HG02943 (cell line): ENCODE results near the gene NRXN2.

Experiments used
- ATAC-seq: cut with Tn5 transposase; IDR thresholded peaks from one replicate; pipeline ENCODE4 v1.9.1; 2021; ENCODE audit warnings: mild to moderate bottlenecking, low read depth, moderate library complexity; ENCODE audit not compliant: unreplicated experiment

Gene NRXN2

DNA sequence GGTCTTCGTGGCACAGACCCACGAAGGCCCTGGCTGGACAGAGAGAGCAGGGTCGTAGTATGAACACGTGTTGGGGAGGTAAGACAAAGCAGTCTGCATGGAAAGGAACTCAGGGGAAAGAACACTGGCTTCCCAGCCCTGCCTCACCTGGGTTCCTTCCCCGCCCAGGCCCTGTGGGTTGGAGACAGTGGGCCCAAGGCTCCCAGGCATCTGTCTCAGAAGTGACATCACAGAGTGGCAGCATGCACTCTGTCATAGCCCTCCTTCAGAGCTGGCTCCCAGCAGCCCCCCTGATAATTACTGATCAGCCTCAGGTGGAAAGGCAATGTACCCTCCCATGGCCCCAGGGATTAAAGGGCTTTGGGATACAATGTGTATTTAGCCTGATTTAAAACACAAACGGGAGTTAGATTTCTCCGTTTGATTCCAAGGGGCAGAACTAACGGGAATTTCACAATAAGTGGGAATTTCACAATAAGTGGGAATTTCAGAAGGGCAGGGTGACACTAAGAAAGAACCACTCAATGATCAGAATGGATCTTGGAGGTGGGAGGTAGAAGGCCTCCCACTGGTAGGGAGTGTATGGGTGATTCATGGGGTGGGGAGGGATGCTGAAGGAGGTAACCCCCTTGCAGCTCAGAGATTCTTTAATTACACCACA is 66.9 kb downstream of the NRXN2 start:
- no peak for ATAC-seq

DNA sequence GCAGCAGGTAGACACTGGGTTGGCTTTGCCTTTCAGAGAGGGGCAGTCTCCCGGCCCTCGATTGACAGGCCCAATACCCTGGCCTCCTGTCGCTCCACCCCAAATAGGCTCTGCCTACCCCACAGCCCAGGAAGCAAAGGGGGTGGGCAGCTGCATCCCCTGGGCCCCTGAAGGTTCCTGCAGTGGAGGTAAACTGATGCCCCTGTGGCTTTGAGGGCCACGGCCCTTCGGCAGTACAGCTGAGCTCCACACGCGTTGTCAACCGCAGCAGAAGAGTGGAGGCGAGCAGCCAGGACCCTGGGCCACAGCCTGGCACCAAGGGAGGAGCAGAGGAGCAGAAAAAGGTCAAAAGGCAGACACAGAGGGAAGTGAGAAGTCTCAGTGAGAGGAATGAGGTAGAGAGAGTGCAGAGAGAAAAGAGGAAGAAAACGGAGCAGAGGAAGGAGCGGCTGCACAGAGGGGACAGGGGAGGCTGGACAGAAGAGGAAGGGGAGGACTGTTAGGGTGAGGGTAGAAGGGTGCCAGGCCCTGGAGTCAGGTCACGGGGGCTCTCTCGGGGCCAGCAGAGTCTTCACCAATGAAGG is 67.9 kb downstream of the NRXN2 start:
- ATAC-seq: no peak

DNA sequence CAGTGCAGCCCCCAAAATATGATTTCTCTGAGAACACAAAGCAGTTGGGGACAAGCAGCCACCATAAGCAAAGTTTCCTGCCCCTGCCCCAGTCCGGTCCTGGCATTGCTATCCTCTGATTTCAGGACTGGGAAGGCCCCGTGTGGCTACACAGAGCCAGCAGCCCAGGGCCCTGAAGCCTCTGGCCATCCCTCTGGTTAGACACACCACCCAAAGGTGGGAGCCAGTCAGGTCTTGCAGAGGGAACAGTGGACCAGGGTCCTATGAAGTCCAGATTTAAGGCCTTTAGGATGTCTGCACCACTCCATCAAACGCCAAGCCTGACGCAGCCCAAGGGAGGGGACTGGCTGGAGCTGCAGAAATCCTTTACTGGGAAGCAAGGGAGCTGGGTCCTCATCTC is 68.6 kb downstream of the NRXN2 start:
- no peak for ATAC-seq

DNA sequence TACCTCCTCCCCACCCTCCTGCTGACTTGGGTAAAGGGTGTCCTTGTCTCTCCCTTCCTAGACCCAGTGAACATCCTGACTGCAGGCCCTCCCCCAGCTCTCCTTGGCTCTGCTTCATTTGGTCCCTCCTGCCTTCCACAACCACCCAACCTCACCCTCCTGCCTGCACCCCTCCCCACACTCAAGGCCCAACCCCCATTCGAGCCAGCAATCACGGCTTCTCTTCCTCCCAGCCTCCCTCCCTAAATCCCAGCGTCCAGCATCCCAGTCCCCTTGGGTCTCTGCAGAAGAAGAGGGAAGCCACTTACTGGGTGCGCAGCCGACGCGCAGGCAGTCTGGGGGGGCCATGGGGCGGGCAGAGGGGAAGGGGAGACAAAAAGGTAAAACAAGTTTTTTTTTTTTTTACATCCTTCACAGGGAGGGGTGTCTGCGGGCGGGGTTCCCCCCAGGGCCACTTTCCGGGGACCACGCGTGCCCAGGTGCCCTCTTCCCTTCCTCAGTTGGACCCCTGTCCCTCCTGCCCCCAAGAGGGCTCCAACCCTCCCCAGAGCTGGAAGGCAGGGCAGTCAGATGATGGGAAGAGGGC is 69.5 kb downstream of the NRXN2 start:
- ATAC-seq: no peak

DNA sequence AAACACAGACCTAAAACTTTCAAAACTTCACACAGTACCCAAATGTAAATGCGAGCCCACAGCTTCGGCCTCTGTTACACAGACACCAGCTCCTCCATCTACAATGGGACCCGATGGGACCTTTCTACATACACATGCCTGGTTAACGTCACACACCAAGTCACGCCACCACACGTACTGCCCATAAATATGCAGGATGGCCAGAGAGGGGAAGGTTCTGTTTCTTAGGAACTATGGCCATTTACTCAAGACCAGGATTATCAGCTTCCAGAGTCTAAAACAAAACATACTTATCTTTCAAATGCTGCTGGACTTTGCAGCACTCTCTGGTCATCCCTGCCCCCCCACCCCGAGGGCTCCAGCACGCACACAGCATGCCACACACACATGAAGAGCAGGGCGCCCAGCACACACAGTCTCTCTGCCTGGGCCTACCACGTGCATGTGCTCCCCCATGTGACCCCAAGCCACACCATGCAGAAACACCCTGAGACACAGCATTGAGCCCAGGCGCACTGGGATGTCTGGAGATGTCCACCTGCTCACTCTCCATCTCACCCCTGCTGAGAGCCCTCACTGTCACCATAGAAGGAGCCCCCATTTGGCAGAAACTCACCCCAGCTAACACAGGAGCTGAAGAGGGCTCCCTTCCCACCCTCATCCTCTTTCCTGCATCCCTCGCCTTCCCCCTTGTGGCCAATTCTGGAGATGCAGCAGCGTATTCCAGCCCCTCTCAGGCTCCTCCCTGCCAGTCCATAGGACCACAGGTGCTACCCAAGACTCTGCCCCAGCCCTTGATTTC is 70.2 kb downstream of the NRXN2 start:
- ATAC-seq: no peak

DNA sequence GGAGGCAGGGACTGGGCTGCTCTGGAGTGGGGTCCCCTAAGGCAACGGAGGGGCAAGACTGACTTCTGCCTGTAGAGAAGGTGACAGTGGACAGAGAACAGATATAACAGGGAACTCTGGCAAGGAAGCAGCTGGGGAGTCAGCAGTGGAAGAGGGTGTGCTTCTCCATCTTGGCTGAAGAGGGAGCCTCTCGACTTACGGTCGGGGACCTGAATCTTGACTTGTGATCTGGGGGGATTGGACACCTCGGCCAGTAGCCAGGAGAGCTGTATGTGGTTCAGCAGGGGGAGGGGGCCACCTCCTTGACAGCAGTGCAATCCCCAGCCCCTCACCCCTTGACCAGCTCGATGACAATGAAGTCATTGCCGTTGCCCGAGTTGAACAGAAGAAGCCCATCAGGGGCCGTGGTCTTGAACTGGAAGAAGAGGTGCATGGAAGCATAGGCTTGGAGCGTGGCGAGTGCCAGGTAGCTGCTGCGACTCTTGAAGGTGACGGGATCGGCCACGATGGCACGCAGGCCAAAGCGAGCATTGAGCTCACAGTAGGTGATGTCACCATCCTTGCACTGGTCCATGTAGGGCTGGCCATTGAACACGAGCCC is 72.0 kb downstream of the NRXN2 start:
- no peak for ATAC-seq

DNA sequence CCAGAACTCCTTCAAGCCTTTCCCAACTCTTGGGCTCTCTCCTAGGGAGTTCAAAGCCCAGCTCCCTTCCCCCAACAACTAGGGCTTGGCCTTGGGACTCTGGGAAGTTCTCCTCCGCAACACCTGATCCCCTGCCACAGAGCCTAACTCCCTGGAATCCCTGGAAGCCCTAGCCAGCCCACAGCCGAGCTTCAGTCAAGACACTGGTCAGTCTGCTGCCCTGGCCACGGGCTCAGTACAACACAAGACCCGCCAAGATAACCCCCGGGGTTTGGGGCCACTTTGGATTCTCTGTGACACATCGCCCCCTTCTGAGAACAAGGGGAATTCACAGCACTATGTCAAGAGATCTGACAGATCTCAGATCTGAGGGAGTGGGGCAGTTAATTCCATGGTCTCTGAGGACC is 73.7 kb downstream of the NRXN2 start:
- no peak for ATAC-seq

DNA sequence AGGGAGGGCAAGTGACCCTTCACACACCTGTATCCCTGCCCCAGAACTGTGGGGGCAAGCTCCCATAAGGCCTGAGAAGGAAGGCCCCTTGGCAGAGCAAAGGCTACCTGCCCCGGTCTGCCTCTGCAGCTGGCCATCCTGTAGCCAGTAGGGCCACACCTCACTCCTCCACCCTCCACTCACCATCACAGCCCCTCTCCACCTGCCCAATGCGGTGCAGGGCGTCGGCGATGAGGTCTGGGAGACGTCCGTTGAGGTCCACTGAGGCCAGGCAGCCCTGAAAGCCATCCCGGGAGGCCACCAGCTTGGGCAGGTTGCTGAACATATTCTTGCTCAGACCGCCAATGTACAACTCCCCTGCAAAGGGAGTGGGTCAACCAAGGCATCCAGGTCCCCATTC is 74.4 kb downstream of the NRXN2 start:
- no peak for ATAC-seq

DNA sequence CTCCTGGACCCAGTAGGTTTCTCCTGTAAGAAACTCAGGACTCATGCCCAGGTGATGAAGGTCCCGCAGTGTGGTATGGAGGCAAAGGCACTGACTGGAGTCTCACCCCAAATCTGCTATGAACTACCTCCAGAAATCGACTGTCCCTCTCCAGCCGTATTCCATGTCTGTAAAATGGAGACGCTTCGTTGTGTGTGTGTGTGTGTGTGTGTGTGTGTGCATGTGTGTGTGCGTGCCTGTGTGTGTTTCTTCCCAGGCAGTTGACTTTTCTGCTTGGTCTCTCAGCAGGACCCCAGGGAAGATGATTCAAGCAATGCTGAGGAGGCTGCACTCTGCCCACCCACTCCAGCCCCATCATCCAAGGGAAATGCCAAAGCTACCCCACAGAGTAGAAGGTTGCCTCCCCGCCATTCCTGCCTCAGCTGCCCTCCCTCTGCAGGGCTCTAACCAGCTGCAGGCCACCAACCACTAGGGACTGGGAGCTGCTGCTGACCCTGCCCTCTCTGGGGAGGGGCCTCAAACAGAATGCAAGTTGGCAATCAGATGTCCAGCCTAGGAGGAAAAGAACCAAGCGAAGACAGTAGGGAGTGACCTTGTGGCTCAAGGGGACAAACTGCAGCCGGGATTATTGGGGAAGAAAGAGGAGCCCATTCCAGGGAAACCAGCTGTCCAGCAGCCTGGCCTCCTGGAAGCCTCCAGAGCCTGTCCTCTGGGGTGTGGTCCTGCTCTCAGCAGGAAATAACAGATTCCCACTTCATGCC is 75.8 kb downstream of the NRXN2 start:
- no peak for ATAC-seq

DNA sequence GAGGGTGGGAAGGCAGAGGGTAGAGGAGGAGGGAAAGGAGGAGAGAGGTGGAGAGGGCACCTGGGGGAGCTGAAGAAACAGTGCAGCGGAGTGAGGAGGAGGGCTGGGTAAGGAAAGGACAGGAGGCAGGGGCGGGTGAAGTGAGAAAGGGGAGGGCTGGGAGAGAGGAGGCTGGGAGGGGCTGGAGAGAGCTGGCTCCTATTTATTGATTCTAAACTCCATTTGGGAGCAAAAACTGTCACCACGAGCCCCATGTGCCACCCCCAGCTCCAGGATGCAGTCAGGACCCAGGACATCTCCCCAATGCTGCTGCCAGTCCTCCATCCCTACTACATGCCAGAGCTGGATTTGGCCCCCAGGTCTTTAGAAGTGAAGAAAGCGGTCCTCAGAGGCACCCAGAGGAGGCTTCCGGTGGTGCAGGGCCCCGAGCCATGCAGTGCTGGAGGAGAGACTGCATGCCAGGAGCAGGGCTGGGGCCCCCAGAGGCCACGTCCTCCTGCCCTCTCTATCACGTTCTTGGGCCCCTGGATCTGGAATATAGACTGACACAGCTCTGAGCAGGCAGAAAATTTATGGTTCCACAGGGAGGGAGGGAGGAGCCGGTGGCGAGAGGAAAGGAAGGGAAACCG is 78.2 kb downstream of the NRXN2 start:
- no peak for ATAC-seq

DNA sequence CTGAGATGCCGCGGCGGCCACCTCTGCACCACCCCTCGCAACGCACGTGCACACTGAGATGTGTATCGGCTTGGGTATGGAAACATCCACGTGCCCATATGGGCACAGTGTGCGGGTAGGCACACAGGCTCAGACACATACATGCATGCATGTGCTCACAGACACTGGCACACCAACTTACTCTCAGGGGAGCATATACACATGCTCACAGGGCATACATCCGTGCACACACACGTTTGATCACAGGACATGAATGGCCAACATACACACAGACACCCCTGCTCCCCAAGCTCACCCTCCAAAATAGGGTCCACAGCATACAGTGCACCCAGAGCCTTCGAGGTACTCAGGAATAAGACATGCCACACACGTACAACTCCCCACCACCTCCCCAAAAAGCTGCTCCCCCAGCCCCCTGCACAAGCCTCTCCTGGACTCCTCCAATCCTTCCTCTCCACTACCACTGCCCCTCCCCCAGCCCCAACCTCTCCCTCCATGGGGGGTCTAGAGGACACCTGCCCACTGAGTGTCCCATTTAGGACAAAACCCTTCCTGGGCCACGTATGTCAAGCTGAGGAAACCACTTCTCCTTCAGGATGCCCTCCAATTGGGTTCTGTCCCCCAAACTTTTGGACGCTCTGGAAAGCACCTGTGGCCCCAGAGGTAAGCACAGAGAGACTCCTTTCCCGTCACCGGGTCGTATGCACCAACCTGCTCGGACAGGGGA is 78.9 kb downstream of the NRXN2 start:
- no peak for ATAC-seq

DNA sequence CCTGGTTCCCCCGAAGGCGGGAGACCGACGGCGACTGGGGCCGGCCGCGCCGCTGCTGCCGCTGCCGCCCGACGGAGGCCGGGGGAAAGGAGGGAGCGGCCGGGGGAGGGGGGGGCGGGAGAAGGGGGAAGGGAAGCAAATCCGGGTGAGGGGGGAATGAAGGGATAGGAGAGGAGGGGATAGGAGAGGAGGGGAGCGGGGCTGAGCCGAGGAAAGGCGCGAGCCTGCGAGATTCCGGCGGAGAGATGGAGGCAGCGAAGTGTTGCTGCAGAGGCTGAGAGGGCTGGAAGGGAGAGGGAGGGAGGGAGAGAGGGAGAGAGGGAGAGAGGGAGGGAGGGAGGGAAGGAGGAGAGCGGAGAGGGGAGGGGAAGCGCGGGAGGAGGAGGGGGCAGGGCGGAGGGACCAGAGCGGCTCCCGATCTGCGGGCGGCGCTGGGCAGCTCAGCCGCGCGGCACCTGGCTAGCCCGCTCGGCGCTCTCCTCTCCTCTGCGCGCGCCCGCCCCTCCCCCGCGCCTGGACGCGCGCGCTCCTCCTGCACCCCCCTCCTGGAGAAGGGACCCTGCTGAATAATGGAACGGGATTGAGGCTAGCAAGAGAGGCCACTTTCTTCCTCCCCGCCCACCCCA is 79.6 kb downstream of the NRXN2 start:
- ATAC-seq: no peak

DNA sequence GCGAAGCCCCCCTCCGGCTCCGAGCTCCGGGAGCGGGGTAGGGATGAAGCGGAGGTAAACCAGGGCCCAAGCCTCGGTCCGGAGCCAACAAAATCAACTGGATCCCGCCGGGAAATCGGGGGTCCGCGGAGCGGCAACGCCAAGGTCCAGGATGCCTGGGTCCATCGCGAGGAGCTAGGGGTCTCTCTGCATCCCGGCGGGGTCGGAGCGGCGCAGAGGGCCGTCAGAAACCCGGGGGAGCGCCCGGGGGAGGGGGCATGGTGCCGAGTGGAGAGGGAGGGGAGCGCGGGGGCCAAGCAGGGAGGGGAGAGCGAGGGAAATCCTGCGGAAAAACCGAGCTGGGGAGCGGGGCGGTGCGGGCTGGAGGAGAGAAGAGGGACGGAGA is 80.1 kb downstream of the NRXN2 start:
- ATAC-seq: no peak

DNA sequence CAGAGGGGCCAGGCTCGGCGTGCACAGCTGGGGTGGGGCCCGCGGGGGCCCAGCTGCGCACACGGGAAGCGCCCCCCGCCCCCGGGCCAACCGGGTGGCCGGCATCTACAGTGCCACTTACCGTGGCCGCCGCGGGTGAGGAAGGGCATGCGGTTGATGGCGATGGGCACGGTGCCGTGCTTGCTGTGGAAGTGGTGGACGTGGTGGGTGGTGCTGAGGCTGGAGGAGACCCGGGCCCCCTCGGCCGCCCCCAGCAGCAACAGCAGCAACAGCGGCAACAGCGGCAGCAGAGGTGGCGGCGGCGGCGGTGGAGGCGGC is 80.6 kb downstream of the NRXN2 start:
- ATAC-seq: no peak

DNA sequence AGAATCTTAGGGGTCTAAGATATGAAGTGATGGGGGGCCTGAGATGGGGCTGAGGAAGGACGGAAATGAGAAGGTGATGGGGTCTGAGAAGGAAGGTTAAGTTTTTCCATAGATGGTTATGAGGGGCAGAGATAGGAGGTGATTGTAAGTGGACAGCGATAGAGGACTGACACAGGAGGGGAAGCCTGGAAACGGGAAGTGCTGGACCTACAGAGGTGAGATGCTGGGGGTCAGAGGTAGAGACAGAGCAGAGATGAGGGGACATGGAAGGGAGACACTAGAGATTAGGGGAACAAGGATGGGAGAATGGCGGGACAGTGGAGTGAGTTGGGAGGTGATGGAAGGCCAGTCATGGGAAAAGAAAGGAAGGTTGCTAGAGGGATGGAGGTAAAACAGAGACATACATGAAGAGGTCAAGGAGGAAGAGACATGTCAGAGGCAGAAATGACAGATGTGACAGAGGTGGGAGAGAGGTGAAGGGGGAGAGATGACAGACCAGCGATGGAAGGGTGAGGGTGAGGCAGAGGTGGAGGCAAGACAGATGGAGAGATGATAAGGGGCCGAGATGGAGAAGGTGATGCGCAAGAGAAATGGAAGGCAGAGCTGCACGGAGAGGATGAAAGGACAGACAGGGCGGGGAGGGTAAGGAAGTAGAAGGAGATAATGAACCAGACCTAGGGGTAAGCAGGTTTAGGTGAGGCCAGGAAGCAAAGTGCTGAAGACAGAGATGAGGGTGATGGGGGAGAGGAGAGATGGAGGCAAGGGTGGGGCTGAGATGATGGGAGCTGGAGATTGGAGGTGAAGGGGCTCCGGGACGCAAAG is 81.2 kb downstream of the NRXN2 start:
- no peak for ATAC-seq

DNA sequence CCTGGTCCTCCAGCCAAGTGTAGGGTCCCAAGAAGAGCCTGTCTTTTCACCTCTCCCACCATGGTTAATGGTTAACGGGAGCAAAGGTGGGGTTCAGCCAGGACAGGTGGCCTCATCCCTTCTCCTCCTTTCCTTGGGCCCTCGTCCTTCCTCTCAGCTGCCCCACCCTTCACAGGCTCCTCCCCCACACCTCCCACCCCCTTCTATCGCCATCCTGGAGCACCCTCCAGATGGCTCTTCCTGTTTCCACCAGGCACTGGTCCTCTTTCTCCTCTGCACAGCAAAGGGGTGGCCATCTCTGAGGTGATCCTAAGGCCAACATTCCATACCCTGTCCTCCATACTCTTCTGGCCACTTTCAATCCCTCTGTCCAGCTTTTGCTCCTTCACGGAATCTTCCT is 83.1 kb downstream of the NRXN2 start:
- ATAC-seq: no peak

DNA sequence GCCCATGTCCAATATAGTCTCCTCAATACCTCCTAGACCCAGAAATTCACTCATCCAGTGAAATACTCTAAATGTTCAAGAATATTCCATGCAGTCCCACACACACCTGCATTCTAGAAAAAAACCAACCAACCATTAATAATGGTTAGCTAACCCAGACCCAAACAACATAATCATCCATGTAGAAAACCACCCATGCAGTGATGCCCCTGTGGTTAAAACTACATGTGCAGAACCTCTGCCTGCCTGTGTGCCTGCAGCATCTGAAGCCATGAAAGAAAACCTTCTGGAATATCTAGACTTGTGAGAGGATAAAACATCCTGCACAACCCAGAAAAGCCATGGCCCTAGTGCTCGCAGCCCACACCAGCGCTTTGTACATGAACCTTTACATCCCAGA is 84.2 kb downstream of the NRXN2 start:
- ATAC-seq: no peak

DNA sequence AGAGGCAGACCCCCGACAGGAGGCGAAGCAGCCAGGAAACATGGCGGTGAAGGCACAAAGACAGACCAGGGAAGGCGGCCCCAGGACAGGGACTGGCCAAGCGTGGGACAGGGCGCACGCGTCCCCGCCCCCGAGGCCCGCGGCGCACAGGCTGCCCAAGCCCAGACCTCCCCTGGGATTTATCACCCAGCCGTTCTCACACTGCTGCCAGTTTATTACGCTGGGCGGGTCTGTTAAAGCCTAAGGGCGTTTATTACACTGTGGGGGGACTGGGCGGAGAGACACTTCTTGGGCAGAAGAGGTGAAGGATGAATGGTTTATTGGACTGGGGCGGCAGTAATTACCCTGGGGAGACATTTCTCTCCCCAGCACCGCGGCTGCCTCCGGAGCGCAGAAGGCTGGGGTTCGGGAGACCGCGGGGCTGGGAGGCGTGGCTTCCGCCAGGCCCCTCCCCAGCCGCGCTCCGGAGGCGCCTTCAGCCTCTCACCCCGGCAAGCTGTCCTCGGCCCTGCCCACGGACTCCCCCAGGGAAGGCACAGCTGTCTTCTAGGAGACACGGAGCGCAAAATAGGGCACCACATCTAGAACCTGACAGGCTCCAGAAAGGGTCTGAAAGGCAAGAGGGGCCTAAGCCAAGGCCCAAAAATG is 84.9 kb downstream of the NRXN2 start:
- no peak for ATAC-seq
